H1 (cell line): ENCODE measurements around the gene HIPK2. TPM values are rescaled to one million over a fixed set of nuclear protein-coding genes. Genes with fewer than 3 reads are reported as not detected.

Experiments
- CTCF ChIA-PET: fragments of 300-600 bp; sonication (Branson Sonifier 250); formaldehyde crosslinking; loops from one replicate; lab custom pipeline; 2021; ENCODE audit not compliant: partially characterized antibody; lab: Charles Lee
- POLR2A ChIA-PET: fragments of 300-600 bp; sonication (Branson Sonifier 250); formaldehyde crosslinking; loops from one replicate; lab custom pipeline; 2021; ENCODE audit warnings: inconsistent platforms; ENCODE audit not compliant: partially characterized antibody; lab: Charles Lee
- DNase-seq, 2 experiments: peaks; one replicate each; pipeline versions ENCODE4 v3.0.0 to v3.0.0-alpha.2; 2010 to 2022; ENCODE audit warnings: low spot score in 2 of 2, low read depth in 1 of 2, mixed read lengths in 1 of 2
- FAIRE-seq: peaks from 2 replicates; lab custom pipeline; 2011; peaks lifted over from hg19 to GRCh38; lab: Jason Lieb, UNC
- H2AFZ ChIP-seq: 2 replicates; pipeline ENCODE4 v1.8.1; 2012; ENCODE audit warnings: low read length, inconsistent platforms
- H2AK5ac ChIP-seq: 2 replicates; pipeline ENCODE4 v1.6.1; 2013; ENCODE audit warnings: low read depth, low read length
- H2BK120ac ChIP-seq: replicated peaks from 2 replicates; pipeline ENCODE3; 2013; ENCODE audit warnings: low read depth, low read length, inconsistent platforms
- H2BK12ac ChIP-seq: 2 replicates; pipeline ENCODE4 v1.6.1; 2013; ENCODE audit warnings: low read depth, low read length
- H2BK15ac ChIP-seq: 2 replicates; pipeline ENCODE4 v1.6.1; 2013; ENCODE audit warnings: low read length
- H2BK20ac ChIP-seq: 2 replicates; pipeline ENCODE4 v1.6.1; 2013; ENCODE audit warnings: low read length
- H2BK5ac ChIP-seq: 2 replicates; pipeline ENCODE4 v1.6.1; 2013; ENCODE audit warnings: low read depth, low read length
- H3K14ac ChIP-seq: 2 replicates; pipeline ENCODE4 v1.6.1; 2013; ENCODE audit warnings: inconsistent platforms; ENCODE audit not compliant: insufficient read length
- H3K18ac ChIP-seq: 2 replicates; pipeline ENCODE4 v1.6.1; 2013; ENCODE audit warnings: low read length; ENCODE audit errors: extremely low read depth
- H3K23ac ChIP-seq: 2 replicates; pipeline ENCODE4 v1.6.1; 2013; ENCODE audit warnings: inconsistent platforms; ENCODE audit not compliant: insufficient read length
- H3K23me2 ChIP-seq: 2 replicates; pipeline ENCODE4 v1.6.1; 2013; ENCODE audit warnings: low read depth, low read length
- H3K27ac ChIP-seq: 2 replicates; pipeline ENCODE4 v1.6.1; 2011; ENCODE audit warnings: low read depth, low read length, inconsistent platforms
- H3K27me3 ChIP-seq, 4 experiments: replicated peaks in 1 of 4; 1 replicate in 1 of 4; 2 replicates in 3 of 4; pipeline versions ENCODE4 v1.6.1 to v1.8.1; 2011 to 2013; ENCODE audit warnings: low read length in 3 of 4, mild to moderate bottlenecking in 3 of 4, inconsistent platforms in 2 of 4, mixed read lengths in 2 of 4, moderate library complexity in 1 of 4; ENCODE audit not compliant: control insufficient read depth in 3 of 4, insufficient read depth in 3 of 4; ENCODE audit errors: extremely low read depth in 1 of 4
- H3K36me3 ChIP-seq, 4 experiments: 2 replicates each; pipeline versions ENCODE4 v1.6.1 to v1.8.1; 2011 to 2013; ENCODE audit warnings: mild to moderate bottlenecking in 4 of 4, low read length in 3 of 4, moderate library complexity in 2 of 4, control low read depth in 1 of 4, inconsistent platforms in 1 of 4; ENCODE audit not compliant: insufficient read depth in 4 of 4, control insufficient read depth in 2 of 4
- H3K4ac ChIP-seq: replicated peaks from 2 replicates; pipeline ENCODE3; 2013; ENCODE audit warnings: low read length, low read depth, mixed read lengths, inconsistent platforms; ENCODE audit not compliant: insufficient read length
- H3K4me1 ChIP-seq, 4 experiments: replicated peaks in 1 of 4; 1 replicate in 1 of 4; 2 replicates in 3 of 4; pipeline versions ENCODE4 v1.6.1 to v1.8.1; 2011 to 2013; ENCODE audit warnings: low read length in 3 of 4, inconsistent platforms in 2 of 4, mixed read lengths in 1 of 4; ENCODE audit not compliant: insufficient read depth in 4 of 4, control insufficient read depth in 3 of 4
- H3K4me2 ChIP-seq, 2 experiments: 2 replicates each; pipeline versions ENCODE4 v1.6.1 to v1.8.1; 2011 to 2013; ENCODE audit warnings: low read depth in 2 of 2, low read length in 2 of 2, control low read depth in 1 of 2, inconsistent platforms in 1 of 2, mild to moderate bottlenecking in 1 of 2; ENCODE audit not compliant: insufficient read depth in 1 of 2
- H3K4me3 ChIP-seq, 4 experiments: fragments of 200-600, 300-600 bp in 1 of 4; sonication (generic), shearing (Covaris generic), sonication (Bioruptor Twin) in 1 of 4; 2 replicates each; pipeline versions ENCODE4 v1.5.1 to v1.8.1; 2011 to 2016; ENCODE audit warnings: low read length in 4 of 4, low read depth in 3 of 4, control low read depth in 2 of 4, inconsistent platforms in 2 of 4, mild to moderate bottlenecking in 2 of 4, mixed read lengths in 1 of 4, moderate library complexity in 1 of 4; ENCODE audit not compliant: insufficient read depth in 2 of 4; ENCODE audit errors: extremely low read depth in 1 of 4
- H3K56ac ChIP-seq: replicated peaks from 2 replicates; pipeline ENCODE3; 2013; ENCODE audit warnings: low read depth, mild to moderate bottlenecking, mixed read lengths, low read length, inconsistent platforms; ENCODE audit not compliant: insufficient read length
- H3K79me1 ChIP-seq: 2 replicates; pipeline ENCODE4 v1.6.1; 2013; ENCODE audit warnings: low read depth, low read length, control low read depth
- H3K79me2 ChIP-seq, 2 experiments: 2 replicates each; pipeline versions ENCODE4 v1.6.1 to v1.8.1; 2012 to 2013; ENCODE audit warnings: low read length in 2 of 2, mild to moderate bottlenecking in 2 of 2, inconsistent platforms in 1 of 2; ENCODE audit not compliant: insufficient read depth in 2 of 2, control insufficient read depth in 1 of 2
- H3K9ac ChIP-seq, 4 experiments: replicated peaks in 1 of 4; 1 replicate in 1 of 4; 2 replicates in 3 of 4; pipeline versions ENCODE4 v1.6.1 to v1.8.1; 2011 to 2013; ENCODE audit warnings: low read depth in 3 of 4, low read length in 3 of 4, control low read depth in 2 of 4, mild to moderate bottlenecking in 2 of 4, moderate library complexity in 2 of 4, inconsistent platforms in 1 of 4; ENCODE audit errors: extremely low read depth in 1 of 4
- H3K9me3 ChIP-seq, 2 experiments: 2 replicates each; pipeline versions ENCODE4 v1.6.1 to v1.8.1; 2012 to 2013; ENCODE audit warnings: mild to moderate bottlenecking in 2 of 2, moderate library complexity in 2 of 2, control low read depth in 1 of 2, inconsistent platforms in 1 of 2, low read depth in 1 of 2, low read length in 1 of 2, mixed read lengths in 1 of 2; ENCODE audit not compliant: insufficient read depth in 2 of 2
- H4K20me1 ChIP-seq, 2 experiments: replicated peaks in 1 of 2; 2 replicates each; pipeline versions ENCODE3 to v1.8.1; 2011 to 2013; ENCODE audit warnings: inconsistent platforms in 2 of 2, low read length in 2 of 2, mild to moderate bottlenecking in 1 of 2; ENCODE audit not compliant: insufficient read depth in 2 of 2, control insufficient read depth in 1 of 2
- H4K5ac ChIP-seq: 2 replicates; pipeline ENCODE4 v1.6.1; 2013; ENCODE audit warnings: low read length, low read depth, mixed read lengths, inconsistent platforms; ENCODE audit not compliant: insufficient read length
- H4K8ac ChIP-seq: 2 replicates; pipeline ENCODE4 v1.8.0; 2013; ENCODE audit warnings: mild to moderate bottlenecking, moderate library complexity, low read length, inconsistent platforms; ENCODE audit not compliant: insufficient read depth; ENCODE audit errors: extremely low read depth
- H4K91ac ChIP-seq: replicated peaks from 2 replicates; pipeline ENCODE3; 2013; ENCODE audit warnings: low read length, mixed read lengths, inconsistent platforms; ENCODE audit not compliant: insufficient read length
- ATF3 ChIP-seq: IDR thresholded peaks from 2 replicates; pipeline ENCODE4 v1.6.1; 2011; ENCODE audit warnings: low read depth, mild to moderate bottlenecking, low read length; ENCODE audit not compliant: insufficient read depth
- BACH1 ChIP-seq: IDR thresholded peaks from 2 replicates; pipeline ENCODE4 v1.6.1; 2012; ENCODE audit warnings: low read length, improper control_type of control experiment
- CBX5 ChIP-seq: fragments of 300-800, 300-1000 bp; sonication (generic); IDR thresholded peaks from 2 replicates; pipeline ENCODE4 v1.7.1; 2016; ENCODE audit warnings: antibody characterized with exemption, low read length, low read depth
- EP300 ChIP-seq, 2 experiments: IDR thresholded peaks; 1 replicate in 1 of 2; 2 replicates in 1 of 2; pipeline ENCODE4 v1.6.1; 2011 to 2012; ENCODE audit warnings: low read depth in 2 of 2, low read length in 2 of 2, mild to moderate bottlenecking in 2 of 2, borderline replicate concordance in 1 of 2, inconsistent platforms in 1 of 2, moderate library complexity in 1 of 2
- HDAC6 ChIP-seq: IDR thresholded peaks from one replicate; pipeline ENCODE4 v1.7.1; 2012; ENCODE audit warnings: low read depth, mild to moderate bottlenecking, inconsistent platforms, low read length, moderate library complexity
- JUND ChIP-seq: IDR thresholded peaks from 2 replicates; pipeline ENCODE4 v1.6.1; 2011; ENCODE audit warnings: mild to moderate bottlenecking, improper control_type of control experiment, low read length
- KDM4A ChIP-seq: IDR thresholded peaks from one replicate; pipeline ENCODE4 v1.7.1; 2012; ENCODE audit warnings: low read depth, mild to moderate bottlenecking, moderate library complexity, low read length, inconsistent platforms; ENCODE audit not compliant: severe bottlenecking
- KDM5A ChIP-seq: fragments of 200-600 bp; IDR thresholded peaks from 2 replicates; pipeline ENCODE4 v1.7.1; 2012; ENCODE audit warnings: mild to moderate bottlenecking, low read length, inconsistent platforms, mixed read lengths
- PHF8 ChIP-seq: fragments of 200-600 bp; sonication (generic); conservative IDR thresholded peaks from 2 replicates; pipeline ENCODE4 v1.7.1; 2012; ENCODE audit warnings: low read depth, mild to moderate bottlenecking, inconsistent platforms, low read length, moderate library complexity
- SAP30 ChIP-seq: fragments of 300-600 bp; sonication (generic); IDR thresholded peaks from 2 replicates; pipeline ENCODE4 v1.7.1; 2012; ENCODE audit warnings: low read length, moderate library complexity, mild to moderate bottlenecking, inconsistent platforms; ENCODE audit not compliant: insufficient read depth, insufficient replicate concordance
- SUZ12 ChIP-seq: fragments of 200-600 bp; sonication (generic); IDR thresholded peaks from 2 replicates; pipeline ENCODE4 v1.6.1; 2012; ENCODE audit warnings: mild to moderate bottlenecking, inconsistent platforms, low read length, moderate library complexity, mixed read lengths
- USF2 ChIP-seq: IDR thresholded peaks from 2 replicates; pipeline ENCODE4 v1.6.1; 2011; ENCODE audit warnings: low read length, improper control_type of control experiment
- WGBS, 2 experiments: shearing (Covaris generic) in 1 of 2; methylation state at CpG; one replicate each; pipeline versions ENCODE4 v1.1.6 to v1.1.7; 2013 to 2015; ENCODE audit warnings: low lambda C conversion rate in 2 of 2, mixed read lengths in 2 of 2, inconsistent platforms in 1 of 2, low coverage in 1 of 2, missing lambda C conversion rate in 1 of 2; ENCODE audit not compliant: insufficient replicate concordance in 2 of 2, insufficient coverage in 1 of 2, insufficient read length in 1 of 2; ENCODE audit errors: extremely low coverage in 1 of 2, missing lambda C conversion rate in 1 of 2; 5-methylcytosine and 5-hydroxymethylcytosine counted together
- polyA plus RNA-seq, 7 experiments: library from polyadenylated mRNA; depleted of rRNA in 3 of 7; stranded (reverse) in 5 of 7; unstranded in 2 of 7; fragments of >200 nt in 5 of 7; fragments of 200-250 nt in 2 of 7; gene quantifications; 1 replicate in 5 of 7; 2 replicates in 1 of 7; 4 replicates in 1 of 7; pipeline versions ENCODE4 v1.2.1 to v1.2.3, GENCODE V29; 2011 to 2013; ENCODE audit warnings: missing spikeins in 2 of 7, mixed read lengths in 2 of 7
- total RNA-seq: library from RNA; stranded (reverse); fragmentation: NEBNext Ultra II Directional; extraction: Animal tissue kit (Norgen Biotek cat#: 25700); gene quantifications from 2 replicates; pipeline ENCODE4 v1.2.1, GENCODE V29; 2021

Gene HIPK2
- total and polyA plus RNA-seq, 2 of the 8 experiments (the other 6 are each of a cell fraction or from before 2014, with no cell fraction given): 8.3 to 24.3 TPM

DNA sequence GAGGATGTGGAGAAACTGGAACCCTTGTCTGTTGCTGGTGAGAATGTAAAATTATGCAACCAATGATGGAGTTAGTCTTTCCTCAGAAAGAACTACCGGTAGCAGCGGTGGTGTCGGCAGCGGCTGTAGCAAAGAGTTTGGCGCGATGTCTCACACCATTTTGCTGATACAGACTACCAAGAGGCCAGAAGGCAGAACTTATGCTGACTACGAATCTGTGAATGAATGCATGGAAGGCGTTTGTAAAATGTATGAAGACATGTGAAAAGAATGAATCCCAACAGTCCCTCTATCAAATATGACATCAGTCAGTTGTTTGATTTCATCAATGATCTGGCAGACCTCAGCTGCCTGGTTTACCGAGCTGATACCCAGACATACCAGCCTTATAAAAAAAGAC, 243.7 kb downstream of the HIPK2 start:
- no peak overlapping the region for H3K23ac ChIP-seq
- no peak overlapping the region for H3K27ac ChIP-seq
- no peak overlapping the region for H2AK5ac ChIP-seq
- H2AFZ ChIP-seq: no peak overlapping the region
- H3K9ac ChIP-seq: no peak overlapping the region
- TF ChIP-seq SAP30 (no peak), JUND (no peak), USF2 (no peak), KDM5A (no peak), SUZ12 (no peak), BACH1 (no peak), ATF3 (no peak), KDM4A (no peak), PHF8 (no peak), CBX5 (no peak), EP300 (IDR thresholded peaks at IDR 0.05; ENCODE audit: borderline replicate concordance in 1 of 2, low read depth in 2 of 2, low read length in 2 of 2) (no peak), HDAC6 (no peak)
- 88% methylated on average over 9 of the region's 9 CpGs; no CpG with 5 or more reads in 1 of the 2 experiments for WGBS, 2 experiments
- DNase-seq (no peak), FAIRE-seq (no peak)
- CTCF ChIA-PET: interaction anchor here (1.5 kb wide), 2 partner anchors 10 to 29 kb away, joined by 3 to 4 read pairs; no protein-coding TSS in a partner anchor
- H3K18ac ChIP-seq: no peak overlapping the region
- no peak overlapping the region for H2BK120ac ChIP-seq
- H3K4me3 ChIP-seq: no peak overlapping the region
- H3K9me3 ChIP-seq: no peaks in the 10 kb centered on the region
- H3K23me2 ChIP-seq: 0 out of 2 replicates have a peak, but pooled peaks cover 2% of the 10 kb centered on the region
- no peaks in the 10 kb centered on the region for H3K27me3 ChIP-seq
- H3K79me1 ChIP-seq: no peaks in the 10 kb centered on the region
- H2BK15ac ChIP-seq: no peak overlapping the region
- no peaks in the 10 kb centered on the region for H3K36me3 ChIP-seq
- H3K56ac ChIP-seq: no peak overlapping the region
- no peaks in the 10 kb centered on the region for H3K4me1 ChIP-seq
- no peaks in the 10 kb centered on the region for H3K79me2 ChIP-seq
- no peak overlapping the region for H4K91ac ChIP-seq
- H2BK20ac ChIP-seq: no peak overlapping the region
- H2BK12ac ChIP-seq: no peak overlapping the region
- H4K20me1 ChIP-seq: no peaks in the 10 kb centered on the region
- no peak overlapping the region for H3K14ac ChIP-seq
- H3K4me2 ChIP-seq: no peak overlapping the region
- POLR2A ChIA-PET: no interaction called here
- H3K4ac ChIP-seq: no peak overlapping the region
- no peak overlapping the region for H4K8ac ChIP-seq
- no peak overlapping the region for H4K5ac ChIP-seq
- H2BK5ac ChIP-seq: no peak overlapping the region
